Measurements from ENCODE around the gene STOML1.

Gene STOML1

GRCh38 chr15:73959801-73960200, 32.3 kb downstream of the STOML1 start:
- DNase-seq = no peak

DNA sequence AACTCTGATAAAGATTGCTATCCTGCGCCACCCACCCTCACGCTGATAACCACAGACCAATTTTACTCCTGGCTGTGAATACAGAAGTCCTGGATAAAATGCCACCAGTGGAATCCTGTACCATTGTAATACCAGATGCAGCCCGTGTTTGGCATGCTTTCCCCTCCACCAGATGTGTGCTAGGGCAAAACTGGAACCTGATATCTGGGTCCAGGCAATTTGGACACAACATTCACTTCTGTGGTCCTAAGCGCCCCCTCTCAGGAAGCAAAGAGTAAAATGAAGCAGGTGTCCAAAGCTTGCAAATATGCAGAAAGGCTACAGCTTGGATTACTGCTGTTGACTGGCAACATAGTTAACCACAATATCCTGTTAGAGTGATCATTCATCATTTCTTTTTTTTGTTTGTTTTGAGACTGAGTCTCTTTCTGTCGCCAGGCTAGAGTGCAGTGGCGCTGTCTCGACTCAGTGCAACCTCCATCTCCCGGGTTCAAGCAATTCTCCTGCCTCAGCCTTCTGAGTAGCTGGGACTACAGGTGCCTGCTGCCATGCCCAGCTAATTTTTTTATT, 33.0 kb downstream of the STOML1 start:
- DNase-seq = no peak

DNA sequence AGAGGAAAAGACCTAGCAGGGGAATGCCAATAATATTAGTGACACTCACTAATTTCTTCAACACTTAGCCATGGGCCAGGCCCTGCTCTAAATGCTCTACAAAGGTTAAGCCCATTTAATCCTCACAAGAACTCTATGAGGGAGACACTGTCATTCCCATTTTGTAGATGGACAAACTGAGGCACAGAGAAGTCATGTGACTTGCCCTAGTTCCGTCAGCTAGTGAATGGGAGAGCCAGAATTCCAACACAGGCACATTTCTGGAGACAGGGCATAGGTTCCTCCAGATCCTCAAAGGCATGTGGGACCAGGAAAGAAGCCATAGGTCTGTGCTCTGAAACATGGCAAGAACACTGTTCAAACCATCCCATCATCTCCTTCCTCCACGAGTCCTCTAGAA, 34.3 kb downstream of the STOML1 start:
- DNase-seq = no peak

DNA sequence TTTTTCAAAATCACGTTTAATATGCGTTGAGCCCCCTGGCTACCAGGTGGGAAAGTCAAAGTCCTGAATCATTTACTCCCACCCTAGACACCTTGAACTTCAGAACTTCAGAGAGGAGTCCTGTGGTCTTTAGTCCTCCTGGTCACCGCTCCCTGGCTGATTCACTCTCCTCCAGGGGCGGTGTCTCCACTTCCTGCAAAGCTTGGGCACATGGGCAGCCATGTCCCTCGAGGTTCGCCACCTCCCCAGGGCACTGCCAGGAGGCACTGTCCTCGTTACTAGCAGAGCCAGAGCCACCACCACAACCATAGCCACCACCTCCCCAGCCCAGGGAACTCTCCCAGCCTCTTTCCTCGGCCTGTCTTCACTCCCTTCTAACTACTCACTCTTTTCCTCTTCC, 34.8 kb downstream of the STOML1 start:
- no peak for DNase-seq

DNA sequence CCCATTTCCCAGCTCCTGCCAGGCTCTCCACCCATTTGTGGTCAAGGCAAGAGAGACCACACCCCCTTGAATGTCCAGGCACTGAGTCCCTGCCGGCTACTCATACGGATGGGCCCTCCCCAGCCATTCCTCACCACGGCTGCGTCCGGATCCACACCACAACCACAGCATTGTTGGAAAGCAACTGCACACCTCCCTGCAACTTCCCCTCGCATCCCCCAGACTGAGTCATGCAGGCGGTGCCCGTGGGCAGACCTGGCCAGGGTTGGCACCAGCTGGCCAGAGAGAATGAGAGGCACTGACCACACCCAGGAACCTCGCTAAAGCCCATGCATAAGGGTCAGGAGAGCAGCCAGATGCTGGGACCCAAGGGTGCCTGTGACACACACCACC, 35.4 kb downstream of the STOML1 start:
- DNase-seq = peak; percentile 80

GRCh38 chr15:73955861-73956742, 36.0 kb downstream of the STOML1 start:
- no peak for DNase-seq

- DNase-seq = no peak
Measured at GRCh38 chr15:73955326-73955725, 36.8 kb downstream of the STOML1 start.

DNA sequence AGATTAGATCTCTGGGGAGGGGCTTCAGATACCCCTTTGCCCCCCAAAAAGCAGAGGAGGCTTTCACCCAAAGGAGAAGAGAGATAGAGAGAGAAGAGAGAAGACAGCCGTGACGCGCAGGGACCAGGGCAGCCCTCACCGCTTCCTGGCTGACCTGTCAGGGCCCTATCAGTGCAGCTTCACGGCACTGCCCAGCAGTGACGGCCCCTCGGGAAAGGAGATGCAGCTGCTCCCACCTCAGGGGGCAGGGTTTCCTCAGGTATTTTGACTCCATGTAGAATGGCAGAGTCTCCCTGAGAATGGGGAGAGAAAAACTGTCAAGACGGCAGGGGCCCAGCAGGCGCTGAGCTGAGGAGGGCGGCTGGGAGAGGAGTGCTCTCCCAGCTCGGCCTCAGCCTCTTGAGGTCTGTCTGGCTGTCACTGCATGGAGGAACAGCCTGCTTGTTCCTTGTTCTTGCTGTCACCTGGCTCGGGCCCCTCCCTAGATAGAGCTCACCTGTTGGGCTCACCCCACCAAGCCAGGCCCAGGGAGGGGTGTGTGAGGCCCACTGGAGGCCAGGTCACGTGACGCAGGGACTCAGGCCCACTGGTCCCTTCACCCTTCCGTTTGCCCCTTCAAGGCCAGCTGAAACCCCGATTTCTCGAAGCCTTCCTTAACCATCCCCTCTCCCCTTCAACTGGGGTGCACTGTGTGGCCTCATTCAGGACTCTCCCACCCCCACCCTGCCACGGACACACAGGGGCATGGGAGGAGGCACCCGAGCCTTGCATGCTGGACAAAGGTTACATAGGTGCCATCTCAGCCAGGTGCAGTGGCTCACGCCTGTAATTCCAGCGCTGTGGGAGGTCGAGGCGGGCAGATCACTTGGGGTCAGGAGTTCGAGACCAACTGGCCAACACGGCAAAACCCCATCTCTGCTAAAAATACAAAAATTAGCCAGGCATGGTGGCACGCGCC, 37.6 kb downstream of the STOML1 start:
- DNase-seq = no peak

DNA sequence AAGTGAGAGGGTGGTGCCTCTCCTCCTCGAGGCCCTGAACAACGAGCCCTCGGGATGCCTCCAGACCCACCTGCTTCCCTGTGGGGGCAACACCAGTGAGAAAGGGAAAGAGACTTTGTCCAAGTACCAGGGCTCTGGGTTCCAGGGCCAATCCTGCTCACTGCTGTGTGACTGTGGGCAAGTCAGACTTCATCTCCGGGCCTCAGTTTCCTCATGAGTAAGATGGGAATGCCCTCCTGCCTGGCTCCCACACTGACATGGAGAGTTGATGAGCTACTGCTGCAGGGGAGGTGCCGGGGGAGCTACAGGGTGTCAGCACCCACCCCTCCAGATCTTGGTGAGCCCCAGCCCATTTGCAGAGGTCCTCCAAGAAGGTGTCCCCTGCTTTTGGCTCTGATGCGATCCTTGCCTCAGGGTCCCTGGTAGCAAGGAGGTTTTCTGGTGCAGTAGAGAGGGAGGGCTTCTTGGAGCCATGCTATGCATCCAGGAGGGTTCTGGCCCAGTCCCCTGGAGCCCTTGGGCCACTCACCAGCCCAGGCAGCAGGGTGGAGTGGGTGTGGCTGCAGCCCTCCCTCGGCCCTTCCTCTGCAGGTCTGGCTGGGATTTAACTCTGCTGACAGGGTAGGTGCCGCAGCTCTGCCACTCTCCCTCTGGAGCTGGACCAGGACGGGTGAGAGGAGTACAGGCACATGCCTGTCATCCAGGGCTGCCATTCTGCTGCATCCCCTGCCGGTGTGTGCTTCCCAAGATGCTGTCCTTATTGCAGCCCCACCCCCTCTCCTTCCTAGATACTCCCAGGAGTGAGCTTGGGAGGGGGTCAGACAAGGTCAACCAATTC, 39.0 kb downstream of the STOML1 start:
- no peak for DNase-seq

- no peak for DNase-seq
Measured at GRCh38 chr15:73952171-73952912, 39.8 kb downstream of the STOML1 start.

GRCh38 chr15:73951601-73952000, 40.5 kb downstream of the STOML1 start:
- no peak for DNase-seq

GRCh38 chr15:73950831-73951561, 41.1 kb downstream of the STOML1 start:
- DNase-seq = peak; percentile 91

GRCh38 chr15:73950479-73950830, 41.6 kb downstream of the STOML1 start:
- no peak for DNase-seq

- no peak for DNase-seq
Measured at GRCh38 chr15:73949496-73949895, 42.6 kb downstream of the STOML1 start.

DNA sequence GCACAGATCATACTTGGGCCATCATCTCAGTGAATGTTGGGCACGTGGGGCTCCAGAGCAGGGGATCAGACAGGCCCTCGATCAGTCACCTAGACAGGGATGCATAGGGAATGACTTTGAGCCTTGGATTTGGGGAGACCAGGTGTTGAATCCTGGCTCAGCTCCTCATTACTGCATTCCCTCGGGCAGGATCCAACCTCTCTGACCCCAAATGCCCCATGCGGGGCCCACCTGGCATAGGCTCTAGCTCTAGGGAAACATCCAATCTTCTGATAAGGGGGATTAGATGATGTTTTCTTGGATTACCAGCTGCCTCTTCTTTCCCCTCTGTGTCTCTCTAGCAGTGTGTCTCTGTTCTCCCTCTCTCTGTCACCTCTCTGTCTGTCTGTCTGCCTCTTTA, 43.1 kb downstream of the STOML1 start:
- DNase-seq = no peak

DNA sequence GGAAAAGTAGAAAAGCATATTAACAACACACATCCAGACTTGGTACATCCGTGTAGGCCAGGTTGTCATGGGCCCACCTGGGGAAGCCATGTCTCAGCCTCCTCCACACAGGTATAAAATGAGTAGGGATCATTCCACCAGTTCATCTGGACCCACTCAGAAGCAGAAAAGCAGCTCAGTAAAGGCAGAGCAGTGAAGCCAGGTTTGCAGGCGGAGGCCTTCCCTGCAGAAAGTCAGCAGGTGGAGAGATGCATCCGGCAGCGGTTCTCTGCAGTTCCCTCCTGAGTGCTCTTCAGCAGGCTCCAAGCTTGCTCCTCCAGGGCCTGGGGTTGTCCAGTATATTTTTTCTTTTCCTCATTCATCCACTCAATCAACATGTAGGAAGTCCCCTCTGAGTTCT, 43.7 kb downstream of the STOML1 start:
- DNase-seq = no peak

GRCh38 chr15:73947651-73948050, 44.4 kb downstream of the STOML1 start:
- no peak for DNase-seq

- DNase-seq = no peak
Measured at GRCh38 chr15:73946795-73947370, 45.2 kb downstream of the STOML1 start.

GRCh38 chr15:73946046-73946721, 45.9 kb downstream of the STOML1 start:
- DNase-seq = no peak

DNA sequence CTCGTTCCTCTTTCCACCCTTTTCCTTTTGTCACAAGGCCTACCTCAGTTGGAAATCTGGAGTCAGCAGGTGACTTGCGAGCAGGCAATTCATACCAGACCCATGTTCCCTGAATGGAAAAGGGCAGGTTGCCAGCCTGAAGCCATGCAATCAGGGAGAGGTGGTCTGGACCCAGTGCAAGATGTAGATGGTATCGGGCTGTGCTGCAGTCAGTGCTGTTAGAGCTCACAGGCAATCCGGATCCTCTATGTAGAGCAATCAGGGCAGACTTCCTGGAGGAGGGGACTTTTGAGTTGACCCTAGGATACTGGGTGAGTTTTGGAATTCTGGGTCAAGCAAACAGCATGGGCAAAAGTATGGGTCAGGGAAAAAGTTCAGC, 47.0 kb downstream of the STOML1 start:
- no peak for DNase-seq
